Measurements from ENCODE around the gene PAX5.

The PAX5 gene

GRCh38 chr9:36946653-36947052 lies 87.4 kb downstream of the PAX5 start:
- no peak for TF ChIP-seq CTCF (IDR thresholded peaks at IDR 0.05; ENCODE audit: control insufficient read depth, extremely low read depth, insufficient read depth)
- no peak overlapping the region for H3K4me3 ChIP-seq (ENCODE audit: low read depth, low read length)
- no peak for DNase-seq (ENCODE audit: low read depth)

GRCh38 chr9:36945999-36946398 lies 88.1 kb downstream of the PAX5 start:
- TF ChIP-seq CTCF (IDR thresholded peaks at IDR 0.05; ENCODE audit: control insufficient read depth, extremely low read depth, insufficient read depth): no peak
- no peak for DNase-seq (ENCODE audit: low read depth)

GRCh38 chr9:36942891-36943290 lies 91.2 kb downstream of the PAX5 start:
- no peak overlapping the region for H3K4me3 ChIP-seq (ENCODE audit: low read depth, low read length)
- no peak for DNase-seq (ENCODE audit: low read depth)
- no peak for TF ChIP-seq CTCF (IDR thresholded peaks at IDR 0.05; ENCODE audit: control insufficient read depth, extremely low read depth, insufficient read depth)

More at GRCh38 chr9:36945999-36946398, 88.1 kb downstream of the PAX5 start:
- H3K4me3 ChIP-seq (ENCODE audit: low read depth, low read length): no peak overlapping the region

GRCh38 chr9:36941441-36941840 lies 92.6 kb downstream of the PAX5 start:
- TF ChIP-seq CTCF (IDR thresholded peaks at IDR 0.05; ENCODE audit: control insufficient read depth, extremely low read depth, insufficient read depth): no peak
- DNase-seq (ENCODE audit: low read depth): no peak
- H3K4me3 ChIP-seq (ENCODE audit: low read depth, low read length): no peak overlapping the region

GRCh38 chr9:36940881-36941280 lies 93.2 kb downstream of the PAX5 start:
- TF ChIP-seq CTCF (IDR thresholded peaks at IDR 0.05; ENCODE audit: control insufficient read depth, extremely low read depth, insufficient read depth): no peak
- no peak overlapping the region for H3K4me3 ChIP-seq (ENCODE audit: low read depth, low read length)
- no peak for DNase-seq (ENCODE audit: low read depth)

- no peak for TF ChIP-seq CTCF (IDR thresholded peaks at IDR 0.05; ENCODE audit: control insufficient read depth, extremely low read depth, insufficient read depth)
- DNase-seq (ENCODE audit: low read depth): no peak
- H3K4me3 ChIP-seq (ENCODE audit: low read depth, low read length): no peak overlapping the region
Measured at GRCh38 chr9:36940500-36940853, 93.6 kb downstream of the PAX5 start.

- TF ChIP-seq CTCF (IDR thresholded peaks at IDR 0.05; ENCODE audit: control insufficient read depth, extremely low read depth, insufficient read depth): no peak
- no peak for DNase-seq (ENCODE audit: low read depth)
- H3K4me3 ChIP-seq (ENCODE audit: low read depth, low read length): no peak overlapping the region
Measured at GRCh38 chr9:36939655-36940499, 94.2 kb downstream of the PAX5 start.
